CD4-positive, alpha-beta memory T cell (primary cell): Measurements from ENCODE around the gene VWF. TPM values are rescaled to one million over a fixed set of nuclear protein-coding genes. Genes with fewer than 3 reads are reported as not detected.

Source experiments
- CTCF ChIA-PET: fragments of 350-600 bp; sonication (Branson Sonifier 250); formaldehyde crosslinking; loops from one replicate; lab custom pipeline; 2021; ENCODE audit warnings: inconsistent platforms; ENCODE audit not compliant: partially characterized antibody; lab: Charles Lee
- POLR2A ChIA-PET: fragments of 350-600 bp; sonication (Branson Sonifier 250); formaldehyde crosslinking; loops from one replicate; lab custom pipeline; 2021; ENCODE audit not compliant: partially characterized antibody; lab: Charles Lee
- DNase-seq, 5 donors: peaks; one replicate each; pipeline versions ENCODE4 v3.0.0 to v3.0.0-alpha.2; 2020 to 2022; ENCODE audit warnings: mixed read lengths in 1 of 5
- H3K27ac ChIP-seq: one replicate; pipeline ENCODE4 v1.7.0; 2013; ENCODE audit warnings: low read depth, low read length
- H3K27me3 ChIP-seq: 2 replicates; pipeline ENCODE4 v1.7.0; 2013; ENCODE audit warnings: mild to moderate bottlenecking, low read length, moderate library complexity; ENCODE audit not compliant: insufficient read depth
- H3K36me3 ChIP-seq: 2 replicates; pipeline ENCODE4 v1.7.0; 2013; ENCODE audit warnings: mild to moderate bottlenecking, low read length, moderate library complexity; ENCODE audit not compliant: insufficient read depth
- H3K4me1 ChIP-seq: 2 replicates; pipeline ENCODE4 v1.7.0; 2013; ENCODE audit warnings: mild to moderate bottlenecking, low read length, moderate library complexity; ENCODE audit not compliant: insufficient read depth
- H3K4me3 ChIP-seq, 2 donors: one replicate each; pipeline ENCODE4 v1.7.0; 2013; ENCODE audit warnings: low read length in 2 of 2, mild to moderate bottlenecking in 1 of 2
- H3K9me3 ChIP-seq, 2 donors: one replicate each; pipeline ENCODE4 v1.7.0; 2013; ENCODE audit warnings: low read length in 2 of 2, control low read depth in 1 of 2; ENCODE audit not compliant: control insufficient read depth in 1 of 2
- H3K27ac Mint-ChIP-seq, 7 donors: one replicate each; pipeline ENCODE4 v1.8.0; 2020 to 2021; ENCODE audit warnings: mixed read lengths in 7 of 7, mild to moderate bottlenecking in 6 of 7, inconsistent platforms in 3 of 7, moderate library complexity in 3 of 7
- H3K27me3 Mint-ChIP-seq, 2 donors: one replicate each; pipeline ENCODE4 v1.8.0; 2020 to 2021; ENCODE audit warnings: mixed read lengths in 2 of 2
- H3K36me3 Mint-ChIP-seq, 2 donors: one replicate each; pipeline ENCODE4 v1.8.0; 2020 to 2021; ENCODE audit warnings: mixed read lengths in 2 of 2, inconsistent platforms in 1 of 2, mild to moderate bottlenecking in 1 of 2
- H3K4me1 Mint-ChIP-seq, 4 donors: one replicate each; pipeline ENCODE4 v1.8.0; 2020 to 2021; ENCODE audit warnings: mixed read lengths in 4 of 4, mild to moderate bottlenecking in 1 of 4
- H3K4me3 Mint-ChIP-seq, 8 donors: one replicate each; pipeline ENCODE4 v1.8.0; 2020 to 2021; ENCODE audit warnings: mixed read lengths in 8 of 8, mild to moderate bottlenecking in 7 of 8, moderate library complexity in 6 of 8, inconsistent platforms in 3 of 8
- H3K9me3 Mint-ChIP-seq, 8 donors: one replicate each; pipeline ENCODE4 v1.8.0; 2020 to 2021; ENCODE audit warnings: mixed read lengths in 8 of 8, mild to moderate bottlenecking in 5 of 8, inconsistent platforms in 3 of 8, moderate library complexity in 1 of 8
- intact Hi-C: fragments of 100-400 bp; cut with micrococcal nuclease; formaldehyde crosslinking; loops from one replicate; pipeline ENCODE4 v1.15.1; 2023
- polyA plus RNA-seq, 2 donors: library from polyadenylated mRNA; unstranded; fragments of 300-500 nt; fragmentation: Illumina TruSeq; gene quantifications; one replicate each; pipeline ENCODE4 v1.2.3, GENCODE V29; 2021
- total RNA-seq, 2 experiments: library from RNA; stranded (reverse); gene quantifications; one replicate each; pipeline ENCODE4 v1.2.3, GENCODE V29; 2021

The VWF gene
- total and polyA plus RNA-seq, 4 experiments from 2014 or later = 0.03 to 0.17 (median 0.15) TPM; not detected in 1

DNA sequence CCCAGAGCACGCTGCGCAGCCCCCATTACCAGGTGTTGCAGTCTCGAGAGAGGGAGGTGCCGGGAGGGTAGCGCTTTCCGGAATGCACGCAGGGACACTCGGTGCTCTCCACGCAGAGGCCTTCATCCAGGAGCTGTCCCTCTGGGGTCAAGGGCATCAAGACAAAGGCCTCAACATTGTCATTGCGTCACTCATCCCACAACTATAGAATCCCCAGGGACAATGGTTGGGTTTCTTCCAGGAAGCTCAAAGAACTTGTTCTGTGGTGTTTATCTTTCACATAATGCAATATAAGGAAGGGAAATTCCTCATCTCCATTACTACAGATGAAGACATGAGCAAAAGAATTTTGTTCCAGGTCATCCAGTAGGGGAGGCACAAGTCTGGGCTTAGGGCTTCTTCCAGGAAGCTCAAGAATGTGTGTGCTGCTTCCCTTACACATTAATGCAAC lies 52.1 kb downstream of the VWF start:
- H3K9me3 Mint-ChIP-seq = no peaks in the 10 kb centered on the region
- no peak overlapping the region for H3K27ac Mint-ChIP-seq
- POLR2A ChIA-PET = no interaction called here
- peaks cover 30% of the 10 kb centered on the region for H3K4me1 ChIP-seq
- H3K27me3 Mint-ChIP-seq = peaks cover 19 to 21% of the 10 kb centered on the region in 2 donors
- intact Hi-C loops = no loop called here
- no peaks in the 10 kb centered on the region for H3K36me3 Mint-ChIP-seq
- peaks cover 14% of the 10 kb centered on the region for H3K27me3 ChIP-seq
- peaks cover 26 to 44% (median 29%) of the 10 kb centered on the region in 4 donors for H3K4me1 Mint-ChIP-seq
- H3K4me3 Mint-ChIP-seq = peak overlapping the region in 1 of 8 donors; percentile 53
- H3K36me3 ChIP-seq = no peaks in the 10 kb centered on the region
- CTCF ChIA-PET = interaction anchor here (0.6 to 0.7 kb wide), 2 partner anchors 123 to 215 kb away, joined by 3 read pairs; no protein-coding TSS in a partner anchor
- H3K9me3 ChIP-seq = no peaks in the 10 kb centered on the region
- no peak overlapping the region for H3K4me3 ChIP-seq
- no peak for DNase-seq
- H3K27ac ChIP-seq = no peak overlapping the region

DNA sequence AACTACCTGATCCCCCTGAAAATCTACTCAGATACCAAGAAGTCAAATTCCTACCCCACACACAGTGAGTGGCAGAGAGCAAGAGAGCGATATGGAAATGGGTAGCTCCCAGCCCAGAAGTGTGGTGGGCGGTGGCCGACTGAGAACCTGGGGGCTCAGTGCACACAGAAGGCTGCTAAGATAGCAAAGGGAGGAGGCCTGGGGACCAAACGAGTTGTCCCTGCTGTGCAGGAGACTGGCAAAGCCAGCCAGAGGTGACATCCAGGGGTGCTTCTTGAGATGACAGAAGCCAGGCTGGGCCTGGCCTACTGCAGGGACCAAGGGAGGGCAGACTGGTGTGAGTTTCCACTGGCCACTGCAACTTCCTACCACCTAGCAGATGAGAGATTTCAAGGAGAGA lies 52.9 kb downstream of the VWF start:
- intact Hi-C loops = no loop called here

DNA sequence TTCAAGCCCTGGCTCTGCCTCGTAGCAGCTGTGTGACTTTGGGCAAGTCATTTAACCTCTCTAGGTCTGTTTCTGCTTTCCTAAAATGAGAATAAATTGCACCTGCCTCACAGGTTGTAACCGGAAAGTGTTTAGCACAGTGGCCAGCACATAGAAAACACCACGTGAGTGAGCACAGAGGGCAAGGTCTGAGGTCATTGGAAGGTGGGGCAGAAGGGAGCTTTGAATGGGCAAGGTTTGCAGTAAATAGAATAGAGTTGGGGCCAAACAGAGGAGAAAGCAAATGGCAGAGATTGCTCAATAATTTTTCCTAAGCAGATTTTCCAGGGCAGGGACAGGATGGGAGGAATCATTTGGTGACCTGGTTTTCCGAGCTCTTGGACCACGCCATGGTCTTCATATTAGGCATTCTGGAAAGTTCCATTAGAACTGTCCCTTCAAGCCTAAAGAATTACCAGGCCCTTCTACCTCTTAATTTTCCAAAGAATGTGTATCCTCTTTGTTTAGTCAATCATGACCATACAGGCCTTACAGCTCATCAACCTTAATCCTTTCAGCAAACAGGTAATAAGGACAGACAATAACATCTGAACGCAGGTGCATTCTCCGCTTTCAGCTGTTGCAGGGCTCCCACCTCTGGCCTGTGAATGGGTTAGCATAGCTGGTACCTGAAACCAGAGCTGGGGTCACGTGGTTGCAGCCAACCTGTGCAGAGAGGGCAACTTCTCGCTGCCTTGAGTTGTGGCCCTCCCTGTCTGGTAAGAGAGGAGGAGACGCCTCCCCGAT lies 53.8 kb downstream of the VWF start:
- no peaks in the 10 kb centered on the region for H3K9me3 Mint-ChIP-seq
- no peak overlapping the region for H3K4me3 ChIP-seq
- CTCF ChIA-PET = interaction anchor here (0.6 to 1.3 kb wide), 2 partner anchors 125 to 216 kb away, joined by 4 read pairs; no protein-coding TSS in a partner anchor
- no peak overlapping the region for H3K27ac Mint-ChIP-seq
- intact Hi-C loops = no loop called here
- H3K9me3 ChIP-seq = no peaks in the 10 kb centered on the region
- no peaks in the 10 kb centered on the region for H3K36me3 ChIP-seq
- POLR2A ChIA-PET = interaction anchor here (0.6 kb wide), 1 partner anchor 865 kb away, joined by 3 read pairs; no protein-coding TSS in a partner anchor
- H3K27me3 Mint-ChIP-seq = peaks cover 11 to 13% of the 10 kb centered on the region in 2 donors
- H3K4me3 Mint-ChIP-seq = no peak overlapping the region
- H3K4me1 Mint-ChIP-seq = peaks cover 24 to 36% (median 28%) of the 10 kb centered on the region in 4 donors
- no peaks in the 10 kb centered on the region for H3K36me3 Mint-ChIP-seq
- peaks cover 27% of the 10 kb centered on the region for H3K4me1 ChIP-seq
- peaks cover 6% of the 10 kb centered on the region for H3K27me3 ChIP-seq
- no peak for DNase-seq
- no peak overlapping the region for H3K27ac ChIP-seq

More for the DNA sequence above, 52.9 kb downstream of the VWF start:
- POLR2A ChIA-PET = no interaction called here
- H3K9me3 ChIP-seq = no peaks in the 10 kb centered on the region
- H3K36me3 ChIP-seq = no peaks in the 10 kb centered on the region
- H3K27ac ChIP-seq = no peak overlapping the region
- Mint-ChIP-seq H3K36me3 (no peaks in the 10 kb centered on the region), H3K4me3 (no peak overlapping the region), H3K9me3 (no peaks in the 10 kb centered on the region), H3K27me3 (peaks cover 19 to 21% of the 10 kb centered on the region in 2 donors), H3K27ac (no peak overlapping the region), H3K4me1 (peaks cover 26 to 44% (median 29%) of the 10 kb centered on the region in 4 donors)
- DNase-seq = no peak
- H3K4me1 ChIP-seq = peaks cover 30% of the 10 kb centered on the region
- H3K27me3 ChIP-seq = peaks cover 12% of the 10 kb centered on the region
- CTCF ChIA-PET = interaction anchor here (0.6 kb wide), 2 partner anchors 215 to 1964 kb away, joined by 3 to 4 read pairs; no protein-coding TSS in a partner anchor
- no peak overlapping the region for H3K4me3 ChIP-seq

DNA sequence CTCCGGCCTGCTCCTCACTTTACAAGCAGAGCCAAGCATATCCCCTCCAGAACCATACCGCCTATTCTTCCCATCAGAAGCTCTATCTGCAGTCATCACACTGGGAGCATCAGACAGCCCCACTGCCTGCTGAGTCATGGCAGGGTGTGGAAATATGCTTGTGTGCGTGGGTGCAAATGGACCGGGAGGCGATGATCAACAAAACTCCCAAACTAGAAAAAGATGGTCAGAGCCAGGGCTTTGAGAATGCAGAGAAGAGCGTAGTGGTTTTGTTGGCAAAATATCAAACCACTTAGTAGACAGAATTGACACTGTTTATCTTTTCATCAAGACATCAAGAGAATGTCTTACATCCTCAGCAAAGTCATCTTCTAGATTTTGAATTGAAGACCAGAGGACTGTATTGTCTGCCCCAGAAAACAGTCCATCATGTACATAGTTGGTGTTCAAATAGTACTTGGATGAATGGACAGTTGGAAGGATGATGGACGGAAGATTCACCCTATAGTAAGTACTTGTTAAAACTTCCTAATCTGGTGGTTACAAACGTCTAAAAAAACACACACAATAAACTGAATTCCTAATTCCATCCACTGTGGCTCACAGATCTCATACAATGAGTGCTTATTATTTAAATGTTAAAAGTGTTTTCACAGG lies 54.9 kb downstream of the VWF start:
- Histone ChIP-seq H3K27ac (no peak overlapping the region), H3K36me3 (no peaks in the 10 kb centered on the region), H3K4me3 (no peak overlapping the region), H3K27me3 (no peaks in the 10 kb centered on the region), H3K4me1 (peaks cover 17% of the 10 kb centered on the region), H3K9me3 (no peaks in the 10 kb centered on the region)
- H3K36me3 Mint-ChIP-seq = no peaks in the 10 kb centered on the region
- POLR2A ChIA-PET = no interaction called here
- H3K27me3 Mint-ChIP-seq = peaks cover 8 to 13% of the 10 kb centered on the region in 2 donors
- H3K4me1 Mint-ChIP-seq = peaks cover 14 to 25% (median 19%) of the 10 kb centered on the region in 4 donors
- no peaks in the 10 kb centered on the region for H3K9me3 Mint-ChIP-seq
- no peak overlapping the region for H3K27ac Mint-ChIP-seq
- peak overlapping the region in 2 of 8 donors; percentile 28 to 55 for H3K4me3 Mint-ChIP-seq
- intact Hi-C loops = no loop called here
- DNase-seq = peak in 2 of 5 donors; percentile 11 to 26
- CTCF ChIA-PET = interaction anchor here (1.1 to 1.3 kb wide), 2 partner anchors 126 to 214 kb away, joined by 3 to 4 read pairs; no protein-coding TSS in a partner anchor

DNA sequence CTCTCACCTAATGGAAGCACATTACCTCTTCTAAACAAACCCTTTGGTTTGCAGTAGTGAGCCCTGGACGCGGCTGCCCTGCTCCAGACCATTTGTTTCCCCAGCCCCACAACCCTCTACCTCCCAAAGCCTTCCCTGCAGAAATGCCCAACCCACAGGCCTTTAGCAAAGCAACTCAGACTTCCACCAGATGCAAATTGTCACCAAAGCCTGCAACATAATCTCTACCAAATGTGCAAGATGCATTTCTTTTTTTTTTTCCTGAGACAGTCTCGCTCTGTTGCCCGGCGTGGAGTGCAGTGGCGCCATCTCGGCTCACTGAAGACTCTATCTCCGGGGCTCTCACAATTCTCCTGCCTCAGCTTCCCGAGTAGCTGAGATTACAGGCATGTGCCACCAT lies 56.2 kb downstream of the VWF start:
- H3K4me3 ChIP-seq = no peak overlapping the region
- no peak overlapping the region for H3K27ac ChIP-seq
- H3K4me3 Mint-ChIP-seq = no peak overlapping the region
- intact Hi-C loops = no loop called here
- H3K9me3 Mint-ChIP-seq = no peaks in the 10 kb centered on the region
- H3K4me1 ChIP-seq = peaks cover 13% of the 10 kb centered on the region
- H3K36me3 Mint-ChIP-seq = no peaks in the 10 kb centered on the region
- no peak for DNase-seq
- H3K4me1 Mint-ChIP-seq = peaks cover 11 to 17% (median 12%) of the 10 kb centered on the region in 4 donors
- H3K36me3 ChIP-seq = no peaks in the 10 kb centered on the region
- peaks cover 7 to 8% of the 10 kb centered on the region in 2 donors for H3K27me3 Mint-ChIP-seq
- H3K27ac Mint-ChIP-seq = no peak overlapping the region
- H3K27me3 ChIP-seq = no peaks in the 10 kb centered on the region
- CTCF ChIA-PET = interaction anchor here (1.0 kb wide), 2 partner anchors 27 to 100 kb away, joined by 3 to 5 read pairs; no protein-coding TSS in a partner anchor
- POLR2A ChIA-PET = interaction anchor here (0.6 kb wide), 1 partner anchor 101 kb away, joined by 3 read pairs; no protein-coding TSS in a partner anchor
- no peaks in the 10 kb centered on the region for H3K9me3 ChIP-seq

DNA sequence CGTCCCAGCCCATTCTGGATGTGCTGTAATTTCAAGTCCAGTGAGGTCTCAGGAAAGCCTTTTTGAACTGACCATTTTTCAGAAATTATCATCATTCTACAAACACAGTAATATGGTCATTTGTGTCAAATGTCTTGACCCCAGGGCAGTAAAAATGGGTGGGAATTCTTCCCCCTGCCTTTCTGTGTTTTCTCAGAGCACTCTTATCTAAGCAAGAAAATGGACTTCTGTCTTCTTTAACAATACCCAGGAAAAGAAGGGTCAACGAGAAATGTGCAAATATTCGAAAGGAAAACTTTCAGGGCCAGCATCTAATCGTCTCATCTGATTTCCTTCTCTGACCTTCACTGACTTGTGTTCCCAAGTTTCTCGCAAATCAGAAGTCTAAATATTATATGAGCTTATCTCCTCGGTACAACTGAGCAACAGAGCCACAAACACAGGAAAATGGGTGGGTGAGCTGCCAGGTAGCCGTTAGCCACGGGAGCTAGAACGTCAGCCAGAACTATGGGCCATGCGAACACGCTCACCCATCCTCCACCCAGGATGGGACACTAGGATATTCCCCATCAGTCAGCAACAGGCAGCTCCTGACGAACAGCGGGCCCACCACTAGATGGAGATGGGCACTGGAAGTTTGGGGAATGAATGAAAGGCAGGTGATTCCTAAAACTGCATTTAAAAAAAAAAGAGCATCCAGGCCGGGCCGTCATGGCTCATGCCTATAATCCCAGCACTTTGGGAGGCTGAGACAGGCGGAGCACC lies 57.1 kb downstream of the VWF start:
- ChIA-PET POLR2A (no interaction called here), CTCF (interaction anchor here (0.6 to 1.8 kb wide), 6 partner anchors 70 to 217 kb away, joined by 3 to 5 read pairs (median 3); no protein-coding TSS in a partner anchor)

More for the DNA sequence above, 57.1 kb downstream of the VWF start:
- Mint-ChIP-seq H3K4me3 (no peak overlapping the region), H3K4me1 (peaks cover 11 to 17% (median 12%) of the 10 kb centered on the region in 4 donors), H3K9me3 (no peaks in the 10 kb centered on the region), H3K27ac (no peak overlapping the region), H3K27me3 (peaks cover 7 to 9% of the 10 kb centered on the region in 2 donors), H3K36me3 (no peaks in the 10 kb centered on the region)
- Histone ChIP-seq H3K4me1 (peaks cover 13% of the 10 kb centered on the region), H3K36me3 (no peaks in the 10 kb centered on the region), H3K27ac (no peak overlapping the region), H3K27me3 (no peaks in the 10 kb centered on the region), H3K9me3 (no peaks in the 10 kb centered on the region), H3K4me3 (no peak overlapping the region)
- DNase-seq = no peak
- intact Hi-C loops = no loop called here
